Astrocyte of the cerebellum (primary cell): ENCODE data around the gene C1QL2.

Experiments used
- DNase-seq: peaks from one replicate; pipeline ENCODE4 v3.0.0-alpha.2; 2011; ENCODE audit warnings: low read depth
- H3K4me3 ChIP-seq: 2 replicates; pipeline ENCODE4 v1.5.1; 2011; ENCODE audit warnings: mild to moderate bottlenecking, low read depth, low read length, moderate library complexity
- CTCF ChIP-seq: IDR thresholded peaks from 2 replicates; pipeline ENCODE4 v1.5.1; 2012; ENCODE audit warnings: low read length, low read depth, moderate library complexity, mild to moderate bottlenecking; ENCODE audit errors: missing control alignments
- in situ Hi-C: cut with HindIII; loops from 2 replicates; pipeline ENCODE4 v1.10.0; 2017; ENCODE audit warnings: low sequenced_read_pairs

C1QL2 gene

DNA sequence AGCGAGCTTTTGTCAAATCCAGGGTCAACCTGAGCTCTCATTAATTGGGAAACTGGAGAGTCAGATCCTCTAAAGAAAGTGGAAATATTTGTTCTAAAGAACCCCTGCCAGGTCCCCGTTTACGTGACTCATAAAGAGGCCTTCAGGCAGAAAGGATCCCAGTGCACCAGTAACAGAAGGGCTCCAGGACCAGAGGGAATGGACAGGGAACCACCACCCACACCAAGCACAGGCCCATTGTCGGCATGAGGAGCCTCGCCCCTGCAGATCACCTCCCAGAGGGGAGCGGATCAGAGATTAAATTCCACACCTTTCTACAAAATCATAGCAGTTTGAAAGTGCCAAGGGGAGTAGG, 16.4 kb upstream of the C1QL2 start:
- in situ Hi-C loops, result loop anchor here (5.0 kb wide), 1 partner anchor 68 kb away; no protein-coding TSS in a partner anchor
- no peak for DNase-seq
- no peak overlapping the region for H3K4me3 ChIP-seq
- no peak for TF ChIP-seq CTCF

DNA sequence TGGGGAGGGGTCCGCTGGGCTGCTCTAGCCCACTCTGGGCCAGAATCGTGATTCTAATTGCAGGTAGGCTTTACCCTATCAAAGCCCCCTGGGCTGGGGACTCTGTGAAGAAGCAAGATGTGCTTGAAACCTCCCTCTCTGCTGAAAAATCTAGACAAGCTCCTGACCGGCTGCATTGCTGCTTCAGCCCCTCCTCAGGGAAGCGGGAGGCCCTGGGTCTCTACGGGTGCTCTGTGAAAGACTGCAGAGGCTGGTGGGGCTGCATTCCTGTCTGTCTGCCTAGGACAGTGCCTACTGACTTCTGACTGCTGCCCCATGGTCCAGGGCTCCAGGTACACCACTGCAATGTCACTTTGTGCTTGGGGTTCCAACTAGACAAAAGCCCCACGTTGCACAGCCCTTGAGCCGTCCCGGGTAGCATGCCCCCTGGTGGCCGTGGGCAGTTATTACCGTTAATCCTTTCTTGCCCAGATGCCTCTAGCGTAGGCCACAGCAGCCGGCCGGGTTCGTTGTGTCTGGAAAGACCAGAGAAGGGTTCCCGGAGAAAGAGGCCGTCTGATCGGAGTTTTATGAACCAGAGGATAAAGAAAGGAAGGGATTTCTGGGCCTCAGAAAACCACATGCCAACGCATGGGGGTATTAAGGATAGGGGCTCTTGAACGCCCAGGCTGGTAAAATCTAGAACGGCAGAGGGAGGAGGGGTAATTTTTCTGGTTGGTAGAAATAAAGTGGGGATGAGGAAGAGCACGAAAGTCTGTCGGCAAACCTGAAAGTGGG, 15.9 kb upstream of the C1QL2 start:
- in situ Hi-C loops, result no loop called here
- TF ChIP-seq CTCF, result peak; percentile 65
- H3K4me3 ChIP-seq, result no peak overlapping the region
- DNase-seq, result no peak

DNA sequence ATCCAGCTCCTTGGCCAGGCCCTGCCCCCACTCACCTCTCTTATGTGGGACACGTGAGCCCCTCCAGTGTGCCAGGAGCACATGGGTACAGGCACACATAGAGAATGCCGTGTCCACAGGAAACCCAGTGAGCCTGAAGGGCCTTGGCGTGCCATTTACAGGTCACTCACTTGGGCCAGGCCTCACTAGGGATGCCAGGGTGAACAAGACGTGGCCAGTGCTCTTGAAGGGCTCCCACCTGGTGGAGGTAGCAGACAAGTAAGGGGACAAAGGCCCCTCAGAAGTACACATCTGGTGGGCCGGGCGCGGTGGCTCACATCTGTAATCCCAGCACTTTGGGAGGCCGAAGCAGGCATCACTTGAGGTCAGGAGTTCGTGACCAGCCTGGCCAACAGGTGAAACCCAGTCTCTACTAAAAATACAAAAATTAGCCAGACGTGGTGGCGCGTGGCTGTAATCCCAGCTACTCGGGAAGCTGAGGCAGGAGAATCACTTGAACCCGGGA, 15.1 kb upstream of the C1QL2 start:
- no peak for TF ChIP-seq CTCF
- in situ Hi-C loops, result no loop called here
- no peak overlapping the region for H3K4me3 ChIP-seq
- no peak for DNase-seq

GRCh38 chr2:119170504-119170903, 12.0 kb upstream of the C1QL2 start:
- in situ Hi-C loops, result no loop called here
- no peak for TF ChIP-seq CTCF
- DNase-seq, result no peak
- no peak overlapping the region for H3K4me3 ChIP-seq

GRCh38 chr2:119169717-119170116, 11.2 kb upstream of the C1QL2 start:
- TF ChIP-seq CTCF, result no peak
- DNase-seq, result no peak
- in situ Hi-C loops, result no loop called here
- no peak overlapping the region for H3K4me3 ChIP-seq

GRCh38 chr2:119160361-119160990, 1.9 kb upstream of the C1QL2 start:
- in situ Hi-C loops, result no loop called here
- H3K4me3 ChIP-seq, result no peak overlapping the region
- no peak for TF ChIP-seq CTCF
- DNase-seq, result no peak
